Upper lobe of right lung (tissue), 1 donor: Measurements from ENCODE around the gene CSTB. TPM values are rescaled to one million over a fixed set of nuclear protein-coding genes. Genes with fewer than 3 reads are reported as not detected.
A peak's percentile ranks its signal among the peaks of the same experiment; 100 is the strongest.

Experiments
- ATAC-seq: fragments of 200-7000 bp; cut with Tn5 transposase; one replicate; pipeline ENCODE4 v1.9.1; 2020; ENCODE audit warnings: mild to moderate bottlenecking, moderate library complexity
- DNase-seq: peaks from one replicate; pipeline ENCODE4 v3.0.0-alpha.2; 2020
- H3K27ac ChIP-seq: fragments of 200-600 bp; one replicate; pipeline ENCODE4 v1.8.0; 2022
- H3K27me3 ChIP-seq: fragments of 200-600 bp; one replicate; pipeline ENCODE4 v1.8.0; 2022; ENCODE audit warnings: mild to moderate bottlenecking
- H3K36me3 ChIP-seq: fragments of 200-600 bp; one replicate; pipeline ENCODE4 v1.8.0; 2022
- H3K4me1 ChIP-seq: fragments of 200-600 bp; one replicate; pipeline ENCODE4 v1.8.0; 2022
- H3K4me3 ChIP-seq: fragments of 200-600 bp; one replicate; pipeline ENCODE4 v1.8.0; 2022; ENCODE audit warnings: mild to moderate bottlenecking
- H3K9me3 ChIP-seq: fragments of 200-600 bp; one replicate; pipeline ENCODE4 v1.8.0; 2022
- intact Hi-C: fragments of 100-400 bp; cut with DNase I; formaldehyde crosslinking; loops from one replicate; pipeline ENCODE4 v1.11.0; 2022
- total RNA-seq: library from RNA; stranded (reverse); fragmentation: NEBNext Ultra II Directional; extraction: Animal tissue kit (Norgen Biotek cat#: 25700); gene quantifications from one replicate; pipeline ENCODE4 v1.2.1, GENCODE V29; 2021
- TF ChIP-seq, protein P1 (sequence below): fragments of 200-600 bp; IDR thresholded peaks from one replicate; pipeline ENCODE4 v1.8.0; 2022; ENCODE audit warnings: antibody characterized with exemption
- donor health status: DM: no; HTN: yes; CAD: no; lungs with severe emphysema.

CSTB gene
- total RNA-seq, 1 donor from 2014 or later: 148 TPM

DNA sequence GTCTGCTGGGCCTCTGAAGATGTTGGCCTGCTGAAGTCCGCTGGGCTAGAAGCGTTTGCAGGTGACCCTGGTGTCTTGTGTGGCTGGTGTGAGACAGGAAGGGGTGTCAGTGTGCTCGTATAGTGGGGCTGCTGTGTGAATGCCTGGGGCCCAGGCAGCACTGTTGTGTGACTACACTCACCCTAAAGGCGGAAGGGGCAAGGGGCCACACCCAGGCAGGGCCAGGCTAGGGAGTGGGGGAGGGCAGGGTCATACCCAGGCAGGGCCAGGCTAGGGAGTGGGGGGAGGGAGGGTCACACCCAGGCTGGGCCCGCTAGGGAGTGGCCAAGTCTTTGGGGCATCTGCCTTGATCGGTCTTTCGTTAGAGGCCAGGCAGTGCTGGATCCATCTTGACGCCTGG is 32.2 kb downstream of the CSTB start:
- H3K4me1 ChIP-seq: no peaks in the 10 kb centered on the region
- peaks cover 58% of the 10 kb centered on the region for H3K36me3 ChIP-seq
- H3K4me3 ChIP-seq: no peak overlapping the region
- no peaks in the 10 kb centered on the region for H3K9me3 ChIP-seq
- intact Hi-C loops: no loop called here
- no peak for DNase-seq
- TF ChIP-seq, protein P1, sequence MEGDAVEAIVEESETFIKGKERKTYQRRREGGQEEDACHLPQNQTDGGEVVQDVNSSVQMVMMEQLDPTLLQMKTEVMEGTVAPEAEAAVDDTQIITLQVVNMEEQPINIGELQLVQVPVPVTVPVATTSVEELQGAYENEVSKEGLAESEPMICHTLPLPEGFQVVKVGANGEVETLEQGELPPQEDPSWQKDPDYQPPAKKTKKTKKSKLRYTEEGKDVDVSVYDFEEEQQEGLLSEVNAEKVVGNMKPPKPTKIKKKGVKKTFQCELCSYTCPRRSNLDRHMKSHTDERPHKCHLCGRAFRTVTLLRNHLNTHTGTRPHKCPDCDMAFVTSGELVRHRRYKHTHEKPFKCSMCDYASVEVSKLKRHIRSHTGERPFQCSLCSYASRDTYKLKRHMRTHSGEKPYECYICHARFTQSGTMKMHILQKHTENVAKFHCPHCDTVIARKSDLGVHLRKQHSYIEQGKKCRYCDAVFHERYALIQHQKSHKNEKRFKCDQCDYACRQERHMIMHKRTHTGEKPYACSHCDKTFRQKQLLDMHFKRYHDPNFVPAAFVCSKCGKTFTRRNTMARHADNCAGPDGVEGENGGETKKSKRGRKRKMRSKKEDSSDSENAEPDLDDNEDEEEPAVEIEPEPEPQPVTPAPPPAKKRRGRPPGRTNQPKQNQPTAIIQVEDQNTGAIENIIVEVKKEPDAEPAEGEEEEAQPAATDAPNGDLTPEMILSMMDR: no peak
- no peak overlapping the region for H3K27ac ChIP-seq
- no peaks in the 10 kb centered on the region for H3K27me3 ChIP-seq
- peak; percentile 41 for ATAC-seq

DNA sequence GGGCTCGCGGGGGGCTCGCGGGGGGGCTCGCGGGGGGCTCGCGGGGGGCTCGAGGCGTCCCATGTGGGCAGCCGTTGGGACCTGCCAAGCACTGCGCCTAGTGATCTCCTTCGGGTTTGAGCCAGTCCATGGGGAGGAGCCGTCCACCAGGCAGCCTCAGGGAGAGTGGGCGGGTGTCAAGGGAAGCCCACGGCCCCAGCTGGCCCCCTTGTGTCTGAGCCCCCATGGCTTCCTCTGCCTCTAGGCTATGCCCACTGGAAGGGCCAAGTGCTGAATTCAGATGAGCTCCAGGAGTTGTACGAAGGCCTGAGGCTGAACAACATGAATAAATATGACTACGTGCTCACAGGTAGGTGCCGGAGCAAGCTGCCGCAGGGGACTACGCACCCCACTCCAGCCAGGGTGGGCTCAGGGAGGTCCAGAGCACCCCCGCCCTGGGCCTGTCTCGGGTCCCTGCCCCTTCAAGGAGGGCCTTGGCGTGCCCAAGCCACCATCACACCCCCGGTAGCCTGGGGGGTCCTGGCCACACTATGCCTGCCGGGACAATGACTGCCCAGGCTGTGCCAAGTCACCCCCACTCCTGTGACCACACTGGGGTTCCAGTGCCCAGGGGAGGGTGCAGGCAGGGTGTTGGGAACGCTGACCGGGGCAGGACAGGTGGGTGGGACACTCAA is 34.5 kb downstream of the CSTB start:
- no peak for ATAC-seq

GRCh38 chr21:43740497-43741156 is 35.5 kb downstream of the CSTB start:
- intact Hi-C loops: no loop called here
- peaks cover 36% of the 10 kb centered on the region for H3K36me3 ChIP-seq
- H3K9me3 ChIP-seq: no peaks in the 10 kb centered on the region
- TF ChIP-seq, protein P1: no peak
- DNase-seq (peak; percentile 78), ATAC-seq (peak; percentile 70)
- no peaks in the 10 kb centered on the region for H3K27me3 ChIP-seq
- H3K4me3 ChIP-seq: no peak overlapping the region
- no peak overlapping the region for H3K27ac ChIP-seq
- H3K4me1 ChIP-seq: no peaks in the 10 kb centered on the region

More for the DNA sequence above, 34.5 kb downstream of the CSTB start:
- Histone ChIP-seq H3K9me3 (no peaks in the 10 kb centered on the region), H3K36me3 (peaks cover 45% of the 10 kb centered on the region), H3K27me3 (no peaks in the 10 kb centered on the region), H3K4me1 (no peaks in the 10 kb centered on the region), H3K27ac (no peak overlapping the region), H3K4me3 (no peak overlapping the region)
- TF ChIP-seq, protein P1: no peak
- intact Hi-C loops: no loop called here
- no peak for DNase-seq

GRCh38 chr21:43739621-43740435 is 36.3 kb downstream of the CSTB start:
- Histone ChIP-seq H3K4me1 (peaks cover 1% of the 10 kb centered on the region), H3K36me3 (peaks cover 28% of the 10 kb centered on the region), H3K4me3 (no peak overlapping the region), H3K27ac (no peak overlapping the region), H3K9me3 (no peaks in the 10 kb centered on the region), H3K27me3 (no peaks in the 10 kb centered on the region)
- peak; percentile 2 for ATAC-seq
- intact Hi-C loops: no loop called here
- TF ChIP-seq, protein P1: no peak
- no peak for DNase-seq

GRCh38 chr21:43737158-43737950 is 38.8 kb downstream of the CSTB start:
- Histone ChIP-seq H3K27me3 (no peaks in the 10 kb centered on the region), H3K4me3 (no peak overlapping the region), H3K9me3 (no peaks in the 10 kb centered on the region), H3K36me3 (peaks cover 20% of the 10 kb centered on the region), H3K4me1 (peaks cover 22% of the 10 kb centered on the region), H3K27ac (no peak overlapping the region)
- ATAC-seq (no peak), DNase-seq (no peak)
- intact Hi-C loops: no loop called here
- TF ChIP-seq, protein P1: no peak
